Measurements from ENCODE around the gene NPIPA1.
"Not testable (repeated sequence)": the region's sequence is repeated elsewhere in the genome, so short reads cannot be mapped to it uniquely, and the experiment has no call there.

The NPIPA1 gene

GRCh38 chr16:14930971-14931370 lies 6.3 kb upstream of the NPIPA1 start:
- not testable (repeated sequence) for DNase-seq (ENCODE audit: low read depth)

- DNase-seq (ENCODE audit: low read depth): not testable (repeated sequence)
Observed at GRCh38 chr16:14932581-14933375, 4.5 kb upstream of the NPIPA1 start.

GRCh38 chr16:14937994-14938393 lies 751 bp downstream of the NPIPA1 start:
- DNase-seq (ENCODE audit: low read depth): not testable (repeated sequence)

GRCh38 chr16:14942686-14943085 lies 5.4 kb downstream of the NPIPA1 start:
- DNase-seq (ENCODE audit: low read depth): not testable (repeated sequence)

GRCh38 chr16:14955546-14956231 lies 18.4 kb downstream of the NPIPA1 start:
- DNase-seq (ENCODE audit: low read depth): no peak

GRCh38 chr16:14957576-14958322 lies 20.5 kb downstream of the NPIPA1 start:
- no peak for DNase-seq (ENCODE audit: low read depth)

- no peak for DNase-seq (ENCODE audit: low read depth)
Observed at GRCh38 chr16:14958323-14958600, 21.0 kb downstream of the NPIPA1 start.

GRCh38 chr16:14958970-14959369 lies 21.7 kb downstream of the NPIPA1 start:
- no peak for DNase-seq (ENCODE audit: low read depth)

- DNase-seq (ENCODE audit: low read depth): no peak
Observed at GRCh38 chr16:14961405-14962186, 24.4 kb downstream of the NPIPA1 start.

GRCh38 chr16:14963281-14964173 lies 26.3 kb downstream of the NPIPA1 start:
- no peak for DNase-seq (ENCODE audit: low read depth)

- no peak for DNase-seq (ENCODE audit: low read depth)
Observed at GRCh38 chr16:14965328-14965727, 28.1 kb downstream of the NPIPA1 start.

GRCh38 chr16:14969795-14970194 lies 32.6 kb downstream of the NPIPA1 start:
- not testable (repeated sequence) for DNase-seq (ENCODE audit: low read depth)

GRCh38 chr16:14971621-14972228 lies 34.5 kb downstream of the NPIPA1 start:
- DNase-seq (ENCODE audit: low read depth): not testable (repeated sequence)

GRCh38 chr16:14973785-14974322 lies 36.6 kb downstream of the NPIPA1 start:
- DNase-seq (ENCODE audit: low read depth): not testable (repeated sequence)

GRCh38 chr16:14974331-14974655 lies 37.0 kb downstream of the NPIPA1 start:
- DNase-seq (ENCODE audit: low read depth): not testable (repeated sequence)

- DNase-seq (ENCODE audit: low read depth): peak; percentile 42
Observed at GRCh38 chr16:14974656-14975417, 37.6 kb downstream of the NPIPA1 start, which contains the start of gene PDXDC1. Gene PDXDC1 (plus strand): TSS chr16:14975026. CDS start chr16:14975200, 174 bp downstream.

- not testable (repeated sequence) for DNase-seq (ENCODE audit: low read depth)
Observed at GRCh38 chr16:14975418-14976194, 38.4 kb downstream of the NPIPA1 start.

GRCh38 chr16:14976971-14977736 lies 39.9 kb downstream of the NPIPA1 start:
- not testable (repeated sequence) for DNase-seq (ENCODE audit: low read depth)

Data from GM04503 (cell line).